Measurements from ENCODE around the gene RFX3.

Gene RFX3

GRCh38 chr9:3480353-3480655 is 45.5 kb downstream of the RFX3 start:
- Histone ChIP-seq H3K27me3 (ENCODE audit: insufficient read depth, poor library complexity, severe bottlenecking) (no peaks in the 10 kb centered on the region), H3K4me3 (replicated peaks; ENCODE audit: insufficient read depth, low read length) (no peak overlapping the region), H3K27ac (replicated peaks) (no peak overlapping the region)
- no peak for DNase-seq (ENCODE audit: low read depth in 1 of 2, low spot score in 1 of 2)
- TF ChIP-seq SPI1 (IDR thresholded peaks at IDR 0.05; ENCODE audit: borderline replicate concordance, low read depth) (no peak), CTCF (IDR thresholded peaks at IDR 0.05; ENCODE audit: insufficient read depth, low read length) (no peak), POLR2AphosphoS5 (IDR thresholded peaks at IDR 0.05; ENCODE audit: low read depth) (no peak), GABPA (IDR thresholded peaks at IDR 0.05; ENCODE audit: low read depth) (no peak), REST (IDR thresholded peaks at IDR 0.05; ENCODE audit: insufficient replicate concordance, low read depth) (no peak)

DNA sequence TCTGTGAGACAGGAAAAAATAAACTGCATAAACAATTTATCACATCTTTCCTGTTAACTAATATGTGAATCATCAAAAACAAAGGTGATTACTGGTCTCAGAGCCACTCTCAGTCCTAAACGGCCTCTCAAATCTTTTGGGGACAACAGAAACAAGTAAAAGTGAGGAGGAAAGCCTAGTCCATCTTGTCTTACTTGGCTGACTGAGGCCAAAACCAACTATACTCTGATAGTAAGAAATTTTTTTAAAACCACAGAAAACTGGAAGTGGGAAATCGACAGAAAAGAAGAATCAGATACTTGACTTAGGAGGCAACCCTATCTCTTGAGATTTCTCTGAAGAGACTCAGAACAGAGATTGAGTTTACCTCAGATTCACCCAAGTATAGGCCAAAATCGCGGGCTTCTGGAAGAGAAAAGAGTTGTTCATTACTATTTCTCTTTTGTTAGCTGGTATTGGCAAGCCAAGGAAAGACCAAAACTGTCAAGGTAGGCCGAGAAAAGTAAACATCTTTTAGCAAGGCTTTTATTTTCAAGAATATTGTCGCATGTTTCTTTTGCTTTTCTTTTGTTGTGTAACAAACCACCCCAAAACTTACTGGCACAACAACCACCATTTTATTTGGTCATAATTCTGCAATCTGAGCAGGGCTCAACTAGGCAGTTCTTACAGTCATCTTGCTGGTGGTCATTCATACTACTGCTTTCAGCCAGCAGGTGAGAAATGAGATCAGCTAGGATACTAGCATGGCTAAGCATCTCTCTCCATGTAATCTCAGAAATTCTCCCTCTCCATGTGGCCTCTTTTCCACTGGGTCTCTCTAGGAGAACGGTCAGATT is 46.1 kb downstream of the RFX3 start:
- no peak overlapping the region for H3K4me3 ChIP-seq (replicated peaks; ENCODE audit: insufficient read depth, low read length)
- no peak for DNase-seq (ENCODE audit: low read depth in 1 of 2, low spot score in 1 of 2)
- no peak overlapping the region for H3K27ac ChIP-seq (replicated peaks)
- TF ChIP-seq POLR2AphosphoS5 (IDR thresholded peaks at IDR 0.05; ENCODE audit: low read depth) (no peak), REST (IDR thresholded peaks at IDR 0.05; ENCODE audit: insufficient replicate concordance, low read depth) (no peak), GABPA (IDR thresholded peaks at IDR 0.05; ENCODE audit: low read depth) (no peak), SPI1 (IDR thresholded peaks at IDR 0.05; ENCODE audit: borderline replicate concordance, low read depth) (no peak), CTCF (IDR thresholded peaks at IDR 0.05; ENCODE audit: insufficient read depth, low read length) (no peak)
- H3K27me3 ChIP-seq (ENCODE audit: insufficient read depth, poor library complexity, severe bottlenecking) = no peaks in the 10 kb centered on the region

GRCh38 chr9:3478549-3478953 is 47.2 kb downstream of the RFX3 start:
- no peak overlapping the region for H3K4me3 ChIP-seq (replicated peaks; ENCODE audit: insufficient read depth, low read length)
- TF ChIP-seq REST (IDR thresholded peaks at IDR 0.05; ENCODE audit: insufficient replicate concordance, low read depth) = no peak
- no peak for TF ChIP-seq SPI1 (IDR thresholded peaks at IDR 0.05; ENCODE audit: borderline replicate concordance, low read depth)
- no peak for TF ChIP-seq GABPA (IDR thresholded peaks at IDR 0.05; ENCODE audit: low read depth)
- TF ChIP-seq CTCF (IDR thresholded peaks at IDR 0.05; ENCODE audit: insufficient read depth, low read length) = no peak
- TF ChIP-seq POLR2AphosphoS5 (IDR thresholded peaks at IDR 0.05; ENCODE audit: low read depth) = no peak
- no peaks in the 10 kb centered on the region for H3K27me3 ChIP-seq (ENCODE audit: insufficient read depth, poor library complexity, severe bottlenecking)
- no peak overlapping the region for H3K27ac ChIP-seq (replicated peaks)
- no peak for DNase-seq (ENCODE audit: low read depth in 1 of 2, low spot score in 1 of 2)

Measured in HL-60 (cell line).